ENCODE results near the gene MYEOV.

The MYEOV gene

DNA sequence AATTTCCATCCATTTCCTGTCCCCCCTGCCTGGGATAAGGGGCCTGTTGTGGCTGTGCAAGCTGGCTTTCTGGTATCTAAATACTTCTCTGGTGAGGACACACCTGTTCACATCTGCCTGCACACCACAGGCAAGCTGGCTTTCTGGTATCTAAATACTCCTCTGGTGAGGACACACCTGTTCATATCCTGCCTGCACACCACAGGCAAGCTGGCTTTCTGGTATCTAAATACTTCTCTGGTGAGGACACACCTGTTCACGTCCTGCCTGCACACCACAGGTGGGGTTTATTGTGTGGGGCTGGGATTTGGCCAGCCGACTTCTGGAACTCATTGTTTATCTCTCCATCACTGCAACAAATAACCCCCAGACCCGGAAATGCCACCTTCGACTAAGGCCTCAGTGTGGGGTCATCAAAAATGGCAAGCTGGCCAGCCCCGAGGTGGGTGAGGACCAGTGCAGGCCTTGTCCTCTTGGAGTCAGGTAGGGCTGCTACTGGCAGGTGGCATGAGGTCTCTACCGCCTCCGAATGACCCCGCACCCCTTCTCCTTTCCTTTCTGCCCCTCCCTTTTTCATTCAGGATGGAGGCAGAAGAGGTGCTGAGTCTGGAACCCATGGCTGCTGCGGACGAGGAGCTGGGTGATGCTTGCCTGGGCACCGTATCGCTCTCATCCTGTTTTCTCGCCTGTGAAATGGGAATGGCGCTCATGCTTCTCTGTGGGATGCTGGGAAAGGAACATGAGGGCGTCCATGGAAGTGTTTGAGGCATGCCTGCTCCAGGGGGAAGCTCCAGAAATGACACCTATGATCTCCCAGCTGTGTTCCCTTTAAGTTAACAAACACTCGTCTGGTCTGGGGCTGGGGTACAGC lies 43.5 kb upstream of the MYEOV start:
- POLR2A ChIA-PET = no interaction called here
- TF ChIP-seq, protein P1, sequence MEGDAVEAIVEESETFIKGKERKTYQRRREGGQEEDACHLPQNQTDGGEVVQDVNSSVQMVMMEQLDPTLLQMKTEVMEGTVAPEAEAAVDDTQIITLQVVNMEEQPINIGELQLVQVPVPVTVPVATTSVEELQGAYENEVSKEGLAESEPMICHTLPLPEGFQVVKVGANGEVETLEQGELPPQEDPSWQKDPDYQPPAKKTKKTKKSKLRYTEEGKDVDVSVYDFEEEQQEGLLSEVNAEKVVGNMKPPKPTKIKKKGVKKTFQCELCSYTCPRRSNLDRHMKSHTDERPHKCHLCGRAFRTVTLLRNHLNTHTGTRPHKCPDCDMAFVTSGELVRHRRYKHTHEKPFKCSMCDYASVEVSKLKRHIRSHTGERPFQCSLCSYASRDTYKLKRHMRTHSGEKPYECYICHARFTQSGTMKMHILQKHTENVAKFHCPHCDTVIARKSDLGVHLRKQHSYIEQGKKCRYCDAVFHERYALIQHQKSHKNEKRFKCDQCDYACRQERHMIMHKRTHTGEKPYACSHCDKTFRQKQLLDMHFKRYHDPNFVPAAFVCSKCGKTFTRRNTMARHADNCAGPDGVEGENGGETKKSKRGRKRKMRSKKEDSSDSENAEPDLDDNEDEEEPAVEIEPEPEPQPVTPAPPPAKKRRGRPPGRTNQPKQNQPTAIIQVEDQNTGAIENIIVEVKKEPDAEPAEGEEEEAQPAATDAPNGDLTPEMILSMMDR (IDR thresholded peaks at IDR 0.05; ENCODE audit: control extremely low read depth, extremely low read depth, low read depth, missing control alignments) = no peak

DNA sequence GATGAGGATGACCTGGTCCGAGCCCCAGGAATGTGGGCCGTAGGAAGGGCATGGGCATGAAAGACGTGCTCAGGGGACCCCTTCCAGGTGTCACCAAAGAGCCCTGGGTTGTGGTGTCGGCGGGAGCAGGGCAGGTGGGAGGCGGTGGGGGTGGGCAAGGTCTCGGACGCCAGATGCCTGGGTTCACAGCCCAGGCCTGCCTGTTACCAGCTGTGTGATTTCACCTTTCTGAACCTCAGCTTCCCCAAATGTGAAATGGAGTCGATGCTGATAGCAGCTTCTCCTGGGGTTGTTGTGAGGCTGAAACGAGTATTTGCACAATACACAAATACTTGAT lies 42.9 kb upstream of the MYEOV start:
- ChIA-PET CTCF (no interaction called here), POLR2A (no interaction called here)
- TF ChIP-seq, protein P1 (IDR thresholded peaks at IDR 0.05; ENCODE audit: control extremely low read depth, extremely low read depth, low read depth, missing control alignments) = no peak
- DNase-seq (ENCODE audit: extremely low spot score) = no peak

More for the DNA sequence above, 43.5 kb upstream of the MYEOV start:
- CTCF ChIA-PET = no interaction called here
- DNase-seq (ENCODE audit: extremely low spot score) = no peak

DNA sequence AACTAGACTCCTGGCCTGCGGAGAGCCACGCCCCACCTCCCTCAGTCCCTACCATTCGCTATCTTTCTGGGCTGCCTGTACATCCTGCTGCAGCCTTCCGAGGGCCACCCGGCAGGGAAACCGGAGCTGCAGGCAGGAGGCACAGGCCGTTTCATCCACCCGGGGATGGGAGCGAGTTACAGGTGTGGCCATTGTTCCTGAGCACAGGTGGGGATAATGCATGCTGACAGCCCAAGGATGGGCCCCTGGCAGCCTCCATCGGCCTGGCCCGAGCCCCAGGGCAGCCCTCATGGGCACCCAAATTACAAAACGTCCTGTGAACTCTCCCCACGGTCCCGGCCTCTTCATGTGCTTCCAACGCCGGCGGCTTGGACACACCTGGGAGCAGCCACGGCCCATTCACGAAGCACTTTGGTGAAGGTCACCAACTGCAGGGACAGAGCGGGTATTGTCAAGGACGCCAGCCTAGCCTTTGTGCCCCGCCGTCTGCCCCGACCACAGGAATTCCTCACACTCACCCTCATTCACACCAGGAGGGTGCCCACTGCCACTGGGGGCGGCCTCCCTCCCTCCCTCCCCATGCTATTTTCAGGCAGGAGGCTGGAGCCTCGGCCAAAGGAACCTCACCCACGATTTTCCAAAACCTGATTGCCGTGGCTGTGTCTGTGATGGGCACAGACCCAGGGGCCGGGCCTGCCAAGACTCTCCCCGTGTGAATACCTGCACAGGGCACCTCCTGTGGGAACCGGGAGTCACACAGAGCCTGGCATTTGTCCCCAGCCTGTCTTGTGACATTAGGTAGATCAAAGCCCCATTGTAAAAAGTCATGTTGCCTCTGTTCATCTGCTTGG lies 42.1 kb upstream of the MYEOV start:
- TF ChIP-seq, protein P1 (IDR thresholded peaks at IDR 0.05; ENCODE audit: control extremely low read depth, extremely low read depth, low read depth, missing control alignments) = no peak
- CTCF ChIA-PET = no interaction called here
- POLR2A ChIA-PET = no interaction called here
- DNase-seq (ENCODE audit: extremely low spot score) = no peak

DNA sequence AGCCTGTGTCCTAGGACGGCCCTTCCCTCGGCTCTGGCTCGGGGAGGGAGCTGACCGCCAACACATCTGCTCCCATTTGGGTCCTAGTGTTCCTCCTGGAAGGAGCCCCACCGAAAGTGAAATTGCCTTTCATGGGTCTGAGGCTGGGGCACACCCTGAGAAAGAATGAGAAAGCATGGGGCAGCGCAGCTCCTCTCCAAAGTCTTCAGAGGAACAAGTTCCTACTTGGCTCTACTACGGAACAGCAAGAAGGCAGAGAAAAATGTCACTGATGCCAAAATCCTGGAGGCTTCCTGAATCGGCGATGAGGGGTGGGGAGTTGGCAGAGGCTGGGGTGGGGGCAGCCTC lies 41.5 kb upstream of the MYEOV start:
- CTCF ChIA-PET = no interaction called here
- DNase-seq (ENCODE audit: extremely low spot score) = no peak
- POLR2A ChIA-PET = no interaction called here
- TF ChIP-seq, protein P1 (IDR thresholded peaks at IDR 0.05; ENCODE audit: control extremely low read depth, extremely low read depth, low read depth, missing control alignments) = no peak

DNA sequence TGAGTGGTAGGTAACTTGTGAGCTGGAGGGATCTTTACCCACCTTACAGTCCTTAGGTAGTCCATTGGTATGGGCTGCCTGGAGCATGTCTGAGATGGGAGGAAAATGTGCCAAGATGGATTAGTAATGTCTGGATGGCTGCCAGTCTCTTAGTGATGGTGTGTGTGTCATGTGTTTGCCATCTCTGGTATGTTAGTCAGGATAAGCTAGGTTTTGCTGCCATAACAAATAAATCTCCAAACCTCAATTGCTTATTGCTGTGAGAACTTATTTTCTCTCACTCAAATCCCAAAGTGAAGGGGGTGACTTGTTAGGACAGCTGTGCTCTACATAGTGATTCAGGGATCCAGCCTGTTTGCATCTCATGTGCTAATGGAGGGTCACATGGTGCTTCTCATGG lies 40.9 kb upstream of the MYEOV start:
- CTCF ChIA-PET = interaction anchor here (0.9 kb wide), 1 partner anchor 11 kb away, joined by 3 read pairs; no protein-coding TSS in a partner anchor
- TF ChIP-seq, protein P1 (IDR thresholded peaks at IDR 0.05; ENCODE audit: control extremely low read depth, extremely low read depth, low read depth, missing control alignments) = no peak
- DNase-seq (ENCODE audit: extremely low spot score) = no peak
- POLR2A ChIA-PET = no interaction called here

DNA sequence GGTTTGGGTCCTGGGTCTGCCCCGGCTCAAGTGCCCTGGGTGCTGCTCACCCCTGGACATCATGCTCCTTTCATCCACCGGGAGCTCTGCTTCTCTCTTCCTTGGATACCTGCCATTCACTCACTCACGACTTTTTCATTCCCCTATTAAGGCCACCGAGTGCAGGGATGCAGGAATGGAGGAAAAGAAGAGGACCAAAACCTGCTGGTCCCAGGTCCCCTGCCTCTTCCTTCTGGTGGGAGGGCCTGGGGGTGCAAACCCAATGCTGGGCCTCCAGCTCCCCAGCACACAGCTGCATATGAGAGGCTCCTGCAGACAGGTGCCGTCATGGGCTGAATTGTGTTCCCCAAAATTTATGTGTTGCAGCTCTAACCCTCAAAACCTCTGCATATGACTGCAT lies 36.8 kb upstream of the MYEOV start:
- ChIA-PET CTCF (interaction anchor here (0.9 to 2.6 kb wide), 5 partner anchors 8 to 46 kb away, joined by 3 to 13 read pairs (median 3); no protein-coding TSS in a partner anchor), POLR2A (no interaction called here)
- no peak for DNase-seq (ENCODE audit: extremely low spot score)
- TF ChIP-seq, protein P1 (IDR thresholded peaks at IDR 0.05; ENCODE audit: control extremely low read depth, extremely low read depth, low read depth, missing control alignments) = no peak

Data from GM10248 (cell line).